Uterus (tissue), 4 donors: Measurements from ENCODE around the gene KRTAP2-2. TPM values are rescaled to one million over a fixed set of nuclear protein-coding genes. Genes with fewer than 3 reads are reported as not detected.
"Not testable (repeated sequence)": the region's sequence is repeated elsewhere in the genome, so short reads cannot be mapped to it uniquely, and the experiment has no call there.

ENCODE experiments used
- DNase-seq, 2 donors: peaks; one replicate each; pipeline ENCODE4 v3.0.0-alpha.2; 2019 to 2020
- H3K27ac ChIP-seq, 2 donors: fragments of 200-600 bp; sonication (generic); 1 replicate in 1 of 2; 2 replicates in 1 of 2; pipeline ENCODE4 v1.5.1; 2016 to 2018
- H3K27me3 ChIP-seq, 2 donors: fragments of 200-600 bp; sonication (generic); one replicate each; pipeline ENCODE4 v1.5.1; 2018 to 2019; ENCODE audit warnings: control low read depth in 1 of 2
- H3K36me3 ChIP-seq, 2 donors: fragments of 200-600 bp; sonication (generic); one replicate each; pipeline ENCODE4 v1.5.1; 2019; ENCODE audit warnings: control low read depth in 1 of 2
- H3K4me1 ChIP-seq, 2 donors: fragments of 200-600 bp; sonication (generic); one replicate each; pipeline ENCODE4 v1.5.1; 2018 to 2019; ENCODE audit warnings: control low read depth in 1 of 2
- H3K4me3 ChIP-seq, 2 donors: fragments of 200-600 bp; sonication (generic); 1 replicate in 1 of 2; 2 replicates in 1 of 2; pipeline ENCODE4 v1.5.1; 2018 to 2019; ENCODE audit warnings: mild to moderate bottlenecking in 1 of 2
- H3K9me3 ChIP-seq, 2 donors: fragments of 200-600 bp; sonication (generic); one replicate each; pipeline ENCODE4 v1.5.1; 2019; ENCODE audit warnings: control low read depth in 1 of 2
- CTCF ChIP-seq, 4 experiments: fragments of 200-600 bp in 2 of 4; fragments of 450-650 bp in 2 of 4; sonication (generic) in 2 of 4; IDR thresholded peaks; one replicate each; pipeline ENCODE4 v1.5.1; 2016 to 2019; ENCODE audit warnings: antibody characterized with exemption in 4 of 4, mild to moderate bottlenecking in 2 of 4, moderate library complexity in 1 of 4
- POLR2A ChIP-seq, 2 donors: fragments of 450-650 bp; IDR thresholded peaks; one replicate each; pipeline ENCODE4 v1.6.1; 2016; ENCODE audit warnings: antibody characterized with exemption in 2 of 2, mild to moderate bottlenecking in 1 of 2, moderate library complexity in 1 of 2
- intact Hi-C: fragments of 100-400 bp; cut with DNase I; formaldehyde crosslinking; loops from one replicate; pipeline ENCODE4 v1.15.1; 2023; ENCODE audit warnings: low total_unique reads
- total RNA-seq, 4 donors: library from RNA; depleted of rRNA in 3 of 4; stranded (reverse); fragments of >200 nt in 3 of 4; gene quantifications; one replicate each; pipeline versions ENCODE4 v1.1.0 to v1.2.4, GENCODE V29; 2014 to 2023
- donor health status: DM: yes; HTN: yes; CAD: no.

Gene KRTAP2-2
- total RNA-seq, 4 donors from 2014 or later: not detected

GRCh38 chr17:41048441-41048840 is 6.6 kb downstream of the KRTAP2-2 start:
- DNase-seq: no peak
- no peaks in the 10 kb centered on the region for H3K4me1 ChIP-seq
- H3K9me3 ChIP-seq: no peaks in the 10 kb centered on the region
- intact Hi-C loops: no loop called here
- no peaks in the 10 kb centered on the region for H3K27me3 ChIP-seq
- H3K4me3 ChIP-seq: no peak overlapping the region
- no peak overlapping the region for H3K27ac ChIP-seq
- H3K36me3 ChIP-seq: no peaks in the 10 kb centered on the region
- TF ChIP-seq CTCF (IDR thresholded peaks at IDR 0.05) (no peak), POLR2A (IDR thresholded peaks at IDR 0.05) (no peak)

- H3K36me3 ChIP-seq, H3K27ac ChIP-seq, DNase-seq, H3K4me1 ChIP-seq, intact Hi-C loops, H3K27me3 ChIP-seq, H3K4me3 ChIP-seq, H3K9me3 ChIP-seq: not testable (repeated sequence)
Measured at GRCh38 chr17:41046735-41047465, 8.1 kb downstream of the KRTAP2-2 start, which contains the start of gene KRTAP2-1. KRTAP2-1 (minus strand) TSS chr17:41047316; CDS start chr17:41047267, 49 bp downstream.

- no peak for TF ChIP-seq CTCF (IDR thresholded peaks at IDR 0.05)
- no peak for TF ChIP-seq POLR2A (IDR thresholded peaks at IDR 0.05)
- H3K9me3 ChIP-seq: no peaks in the 10 kb centered on the region
- no peaks in the 10 kb centered on the region for H3K36me3 ChIP-seq
- no peak overlapping the region for H3K27ac ChIP-seq
- intact Hi-C loops: no loop called here
- H3K27me3 ChIP-seq: no peaks in the 10 kb centered on the region
- no peak overlapping the region for H3K4me3 ChIP-seq
- no peak for DNase-seq
- H3K4me1 ChIP-seq: no peaks in the 10 kb centered on the region
Measured at GRCh38 chr17:41042953-41043352, 12.1 kb downstream of the KRTAP2-2 start.

- H3K36me3 ChIP-seq, H3K9me3 ChIP-seq, intact Hi-C loops, H3K4me1 ChIP-seq, DNase-seq, H3K4me3 ChIP-seq, H3K27ac ChIP-seq, H3K27me3 ChIP-seq: not testable (repeated sequence)
Measured at GRCh38 chr17:41040783-41041571, 14.1 kb downstream of the KRTAP2-2 start, which contains the start of gene KRTAP1-1. KRTAP1-1 (minus strand) TSS chr17:41041450; CDS start chr17:41041397, 53 bp downstream.

- Histone ChIP-seq H3K4me3 (no peak overlapping the region), H3K4me1 (no peaks in the 10 kb centered on the region), H3K27me3 (no peaks in the 10 kb centered on the region), H3K27ac (no peak overlapping the region), H3K36me3 (no peaks in the 10 kb centered on the region), H3K9me3 (no peaks in the 10 kb centered on the region)
- no peak for DNase-seq
- intact Hi-C loops: no loop called here
- TF ChIP-seq CTCF (IDR thresholded peaks at IDR 0.05) (no peak), POLR2A (IDR thresholded peaks at IDR 0.05) (no peak)
Measured at GRCh38 chr17:41037853-41038350, 17.1 kb downstream of the KRTAP2-2 start.

GRCh38 chr17:41034346-41034935 is 20.6 kb downstream of the KRTAP2-2 start, which contains the start of gene KRTAP1-3:
KRTAP1-3 (minus strand) TSS chr17:41034874; CDS start chr17:41034821, 53 bp downstream.
- H3K9me3 ChIP-seq, intact Hi-C loops, DNase-seq, H3K27ac ChIP-seq, H3K27me3 ChIP-seq, H3K4me3 ChIP-seq, H3K36me3 ChIP-seq, H3K4me1 ChIP-seq: not testable (repeated sequence)
